Cardiac fibroblast (primary cell): ENCODE results near the gene PRL.

ENCODE experiments used
- DNase-seq, 2 donors: peaks; one replicate each; pipeline versions ENCODE4 v3.0.0 to v3.0.0-alpha.2; 2010; ENCODE audit warnings: low read depth in 2 of 2
- H3K4me3 ChIP-seq, 2 donors: replicated peaks in 1 of 2; 1 replicate in 1 of 2; 2 replicates in 1 of 2; pipeline ENCODE4 v1.5.1; 2011; ENCODE audit warnings: low read depth in 2 of 2, low read length in 2 of 2, mild to moderate bottlenecking in 2 of 2, moderate library complexity in 1 of 2
- CTCF ChIP-seq: IDR thresholded peaks from one replicate; pipeline ENCODE4 v1.5.1; 2011; ENCODE audit warnings: low read depth, mild to moderate bottlenecking, low read length, inconsistent platforms

Gene PRL

GRCh38 chr6:22284666-22285065, 12.2 kb downstream of the PRL start:
- no peak for TF ChIP-seq CTCF
- DNase-seq: no peak
- H3K4me3 ChIP-seq: no peak overlapping the region

GRCh38 chr6:22281341-22282085, 15.3 kb downstream of the PRL start:
- no peak for TF ChIP-seq CTCF
- DNase-seq: no peak
- H3K4me3 ChIP-seq: no peak overlapping the region

- DNase-seq: no peak
- no peak for TF ChIP-seq CTCF
- no peak overlapping the region for H3K4me3 ChIP-seq
These were observed 17.4 kb downstream of the PRL start for GRCh38 chr6:22279427-22279826.

- peak in 1 of 2 donors; percentile 6 for DNase-seq
- TF ChIP-seq CTCF: no peak
- no peak overlapping the region for H3K4me3 ChIP-seq
These were observed 25.8 kb downstream of the PRL start for GRCh38 chr6:22271081-22271480.

GRCh38 chr6:22263748-22264147, 33.1 kb downstream of the PRL start:
- DNase-seq: no peak
- no peak for TF ChIP-seq CTCF
- no peak overlapping the region for H3K4me3 ChIP-seq

- H3K4me3 ChIP-seq: no peak overlapping the region
- no peak for TF ChIP-seq CTCF
- DNase-seq: no peak
These were observed 42.0 kb downstream of the PRL start for GRCh38 chr6:22254886-22255285.

GRCh38 chr6:22253955-22254655, 42.7 kb downstream of the PRL start:
- no peak for TF ChIP-seq CTCF
- no peak for DNase-seq
- H3K4me3 ChIP-seq: no peak overlapping the region
